SU-DHL-6 (cell line): ENCODE results near the gene IL10.

Source experiments
- CTCF ChIP-seq: fragments of 200-600 bp; sonication (generic); IDR thresholded peaks from one replicate; pipeline ENCODE4 v1.5.1; 2017; ENCODE audit warnings: antibody characterized with exemption, mild to moderate bottlenecking, low read length, moderate library complexity; ENCODE audit not compliant: insufficient read depth, poor library complexity, severe bottlenecking
- EZH2phosphoT487 ChIP-seq: fragments of 200-600 bp; sonication (generic), shearing (Covaris generic); conservative IDR thresholded peaks from 2 replicates; pipeline ENCODE4 v1.6.1; 2018; ENCODE audit warnings: mild to moderate bottlenecking, antibody characterized with exemption, low read length, moderate library complexity, mixed read lengths

GRCh38 chr1:206788487-206789050, 16.3 kb upstream of the IL10 start:
- no peak for TF ChIP-seq CTCF
- TF ChIP-seq EZH2phosphoT487: no peak
